Smooth muscle cell of the brain vasculature (primary cell): ENCODE measurements around the gene ANKRD66.
"Not testable (repeated sequence)": the region's sequence is repeated elsewhere in the genome, so short reads cannot be mapped to it uniquely, and the experiment has no call there.

Source experiments
- DNase-seq: peaks from one replicate; pipeline ENCODE4 v3.0.0-alpha.2; 2012; ENCODE audit warnings: low read depth, low spot score

The ANKRD66 gene

DNA sequence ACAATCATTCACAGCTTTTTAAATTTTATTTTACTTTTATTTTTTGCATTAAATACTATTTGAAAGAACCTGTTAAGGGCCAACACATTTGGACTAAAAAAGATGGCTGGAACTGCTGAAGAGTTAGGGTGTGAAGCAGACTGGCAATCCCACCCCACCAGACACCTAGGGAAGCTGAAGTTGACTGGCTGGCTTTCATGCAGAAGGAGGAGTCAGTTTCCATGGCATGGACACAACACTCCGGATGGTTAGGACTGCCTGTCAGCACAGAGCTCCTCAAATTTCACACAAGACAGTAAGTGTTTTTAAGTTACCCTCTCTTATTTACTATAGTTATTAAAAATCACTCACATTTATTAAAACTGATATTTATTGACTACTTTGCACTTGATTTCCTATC lies at the start of gene ANKRD66:
Gene ANKRD66, plus strand, starts transcription at position 238 of the 400 bp plus-strand sequence. CDS start 5,016 bp downstream, outside the sequence.
- no peak for DNase-seq

GRCh38 chr6:46699970-46700369 lies 46.8 kb upstream of the ANKRD66 start:
- DNase-seq: no peak

GRCh38 chr6:46704562-46704961 lies 42.2 kb upstream of the ANKRD66 start:
- no peak for DNase-seq

DNA sequence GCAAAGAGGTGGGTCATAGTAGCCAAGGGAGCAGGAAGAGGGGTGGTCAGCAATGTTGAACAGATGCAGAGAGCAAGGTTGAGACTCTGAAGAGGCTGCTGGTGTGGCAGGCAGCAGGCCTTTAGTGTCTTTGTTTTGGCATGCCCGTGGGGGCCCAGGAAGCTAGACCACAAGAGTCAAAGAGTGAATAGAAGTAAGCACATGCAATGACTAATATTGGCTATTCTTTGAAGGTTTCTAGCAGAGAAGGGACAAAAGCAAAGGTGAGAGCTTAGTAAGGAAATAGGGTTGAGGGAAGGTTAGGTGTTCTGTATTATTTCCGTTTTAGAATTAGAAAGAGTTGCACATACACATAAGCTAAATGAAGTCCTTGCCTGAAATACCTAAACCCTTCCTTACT lies 40.3 kb upstream of the ANKRD66 start:
- DNase-seq: no peak

GRCh38 chr6:46711491-46711890 lies 35.2 kb upstream of the ANKRD66 start:
- DNase-seq: no peak

GRCh38 chr6:46715141-46715540 lies 31.6 kb upstream of the ANKRD66 start:
- no peak for DNase-seq

- no peak for DNase-seq
Measured at GRCh38 chr6:46719099-46719498, 27.6 kb upstream of the ANKRD66 start.

- DNase-seq: no peak
Measured at GRCh38 chr6:46720401-46720800, 26.3 kb upstream of the ANKRD66 start.

DNA sequence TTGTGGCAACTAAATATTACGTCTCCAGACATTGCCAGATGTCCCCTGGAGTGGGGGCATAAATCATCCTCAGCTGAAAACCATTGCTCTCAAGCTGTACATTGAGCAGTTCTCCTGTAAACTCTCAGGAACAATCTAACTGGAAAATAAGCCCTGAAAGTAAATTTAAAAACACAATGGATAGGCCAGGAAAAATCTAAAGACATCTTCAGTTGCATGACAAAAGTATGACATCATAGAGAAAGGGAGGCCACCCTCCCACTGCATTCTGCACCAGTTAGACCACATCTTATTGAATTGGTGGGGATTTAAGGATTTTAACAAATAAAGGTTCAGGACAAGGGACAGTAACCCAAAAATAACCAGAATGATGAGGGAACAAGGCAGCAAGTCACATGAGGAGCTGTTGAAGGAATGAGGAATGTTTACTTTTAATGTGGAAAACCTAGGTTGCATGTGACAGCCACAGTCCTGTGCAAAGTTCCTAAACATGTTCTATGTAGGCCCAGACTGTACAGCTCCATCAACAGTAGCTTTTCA lies 16.9 kb upstream of the ANKRD66 start:
- DNase-seq: no peak

DNA sequence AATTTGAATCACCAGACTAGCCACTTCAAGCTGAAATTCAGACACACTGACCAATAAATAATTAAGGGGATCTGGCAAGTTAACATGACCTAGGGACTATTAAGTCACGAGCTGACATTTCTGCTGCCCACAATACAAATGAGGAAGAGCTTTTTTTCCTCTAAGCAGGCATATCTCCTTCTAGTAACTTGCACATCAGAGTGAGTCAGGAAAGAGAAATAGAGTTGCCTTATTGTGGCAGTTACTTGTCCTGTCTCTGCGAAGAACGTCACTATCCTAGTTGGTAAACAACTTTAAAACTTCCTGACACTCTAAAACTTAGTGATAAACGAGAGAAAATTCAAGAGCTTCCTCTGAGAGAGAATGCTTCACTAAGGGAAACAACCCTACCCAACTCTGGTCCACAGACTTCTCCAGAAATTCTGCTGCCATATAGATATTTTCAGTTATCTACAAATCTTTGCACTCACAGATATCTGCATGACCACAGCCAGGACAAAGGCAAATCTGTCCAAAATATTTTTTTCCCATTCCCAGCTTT lies 15.7 kb upstream of the ANKRD66 start:
- DNase-seq: no peak

DNA sequence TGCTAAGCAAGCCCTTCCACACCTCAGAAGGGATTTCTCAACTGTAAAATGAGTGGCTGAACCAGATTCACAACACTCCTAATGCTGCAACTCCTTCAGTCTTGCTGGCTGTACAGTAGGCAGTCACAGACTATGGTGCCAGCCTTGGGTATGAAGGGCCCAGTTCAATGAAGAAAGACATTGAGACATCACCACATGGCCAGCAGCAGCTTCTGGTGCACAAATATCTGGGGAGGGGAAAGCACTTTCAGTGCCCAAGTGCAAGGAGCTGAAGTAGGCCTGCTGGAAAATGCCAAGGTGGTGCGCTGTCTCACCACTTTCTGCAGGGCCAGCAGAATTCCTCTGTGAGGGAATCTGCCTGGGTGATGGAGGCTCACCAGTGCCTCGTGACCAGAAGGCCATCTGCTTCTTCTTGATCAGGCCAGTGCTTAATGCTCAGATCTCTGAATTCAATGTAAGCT lies 13.4 kb upstream of the ANKRD66 start:
- DNase-seq: no peak

GRCh38 chr6:46734867-46735719 lies 11.6 kb upstream of the ANKRD66 start, which contains the start of gene PLA2G7:
TSS of gene PLA2G7 (minus strand) at chr6:46735375. CDS start at chr6:46722891, 12,484 bp downstream.
- no peak for DNase-seq

GRCh38 chr6:46735720-46736031 lies 11.1 kb upstream of the ANKRD66 start:
- no peak for DNase-seq

GRCh38 chr6:46736906-46737305 lies 9.8 kb upstream of the ANKRD66 start:
- DNase-seq: no peak

- no peak for DNase-seq
Measured at GRCh38 chr6:46741482-46741881, 5.3 kb upstream of the ANKRD66 start.

GRCh38 chr6:46741910-46742309 lies 4.8 kb upstream of the ANKRD66 start:
- no peak for DNase-seq

- no peak for DNase-seq
Measured at GRCh38 chr6:46743425-46744158, 3.1 kb upstream of the ANKRD66 start.

- DNase-seq: not testable (repeated sequence)
Measured at GRCh38 chr6:46744159-46744725, 2.5 kb upstream of the ANKRD66 start.

- no peak for DNase-seq
Measured at GRCh38 chr6:46745973-46746372, 760 bp upstream of the ANKRD66 start.

DNA sequence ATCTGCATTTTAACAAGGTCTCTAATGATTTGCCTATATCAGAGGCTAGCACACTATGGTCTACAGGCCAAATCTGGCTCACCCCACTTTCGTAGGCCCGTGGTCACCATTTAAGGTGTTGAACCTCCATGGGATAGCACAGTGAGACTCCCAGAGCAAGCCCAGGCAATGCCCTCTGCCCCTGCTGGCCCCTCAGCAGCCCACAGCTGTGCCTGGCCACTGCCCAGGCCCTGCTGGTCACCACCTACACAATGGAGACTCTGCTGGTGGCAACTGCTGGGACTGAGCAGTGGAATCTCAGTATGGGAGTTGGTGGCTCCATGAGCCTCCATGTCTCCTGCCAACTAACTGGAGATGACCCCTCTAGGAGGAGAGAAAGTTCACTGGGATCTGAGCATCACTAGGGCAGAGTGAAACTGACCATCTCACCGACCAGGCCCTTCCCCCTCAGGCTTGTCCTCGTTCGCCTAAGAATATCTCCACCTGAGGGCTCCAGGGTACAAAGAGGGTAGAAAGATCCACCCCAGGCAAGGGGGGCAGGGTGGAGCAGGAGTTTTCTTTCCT lies 2.3 kb downstream of the ANKRD66 start:
- DNase-seq: no peak

DNA sequence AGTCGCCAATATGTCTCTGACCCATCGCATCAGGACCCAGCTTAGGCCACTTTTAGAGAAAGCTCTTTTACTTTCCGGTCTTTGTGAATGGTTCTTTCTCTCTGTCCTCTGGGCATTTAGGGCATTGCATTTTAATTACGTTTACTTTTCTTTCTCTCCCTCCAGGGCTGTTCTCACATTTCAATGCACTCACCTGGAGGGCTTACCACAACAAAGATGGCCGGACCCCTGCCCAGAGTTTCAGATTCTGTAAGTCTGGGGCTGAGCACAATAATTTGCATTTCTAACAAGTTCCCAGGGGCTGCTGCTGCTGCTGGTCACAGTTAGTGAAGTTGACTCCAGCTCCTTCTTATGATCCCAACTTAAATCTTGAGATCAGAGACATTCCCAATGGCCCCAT lies 3.0 kb downstream of the ANKRD66 start:
- DNase-seq: no peak

DNA sequence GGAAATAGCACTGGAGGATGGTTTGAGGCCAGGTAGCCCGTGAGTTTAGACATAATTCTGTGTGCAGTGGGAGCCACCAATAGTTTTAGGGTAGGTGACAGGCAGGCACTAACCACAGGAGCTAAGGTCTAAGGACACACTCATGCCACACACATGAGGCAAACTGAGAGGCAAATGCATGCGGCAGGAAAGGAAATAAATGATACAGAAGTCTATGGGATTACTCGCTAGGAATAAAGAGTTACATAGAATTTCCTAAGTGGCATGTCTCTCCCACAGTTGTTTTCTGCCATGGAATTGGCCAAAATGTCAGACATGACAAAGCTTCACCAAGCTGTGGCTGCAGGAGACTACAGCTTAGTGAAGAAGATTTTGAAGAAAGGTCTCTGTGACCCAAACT lies 4.9 kb downstream of the ANKRD66 start:
- no peak for DNase-seq
